A549 (cell line): ENCODE measurements around the gene ANO6. TPM values are rescaled to one million over a fixed set of nuclear protein-coding genes. Genes with fewer than 3 reads are reported as not detected.

Source experiments
- ATAC-seq, 2 experiments: fragments of 200-7000 bp in 1 of 2; fragments of >200 bp in 1 of 2; cut with Nextera tagmentation in 1 of 2; cut with Tn5 transposase in 1 of 2; 3 replicates each; pipeline versions ENCODE4 v1.8.0 to v1.9.1; 2018 to 2020; ENCODE audit warnings: mild to moderate bottlenecking in 1 of 2, moderate library complexity in 1 of 2
- CTCF ChIA-PET: fragments of 300-600 bp; sonication (Branson Sonifier 250); formaldehyde crosslinking; extraction: SDS; loops from one replicate; lab custom pipeline; 2021; ENCODE audit warnings: antibody characterized with exemption, inconsistent platforms; lab: Yijun Ruan, JAX
- POLR2A ChIA-PET: fragments of 350-600 bp; formaldehyde crosslinking; extraction: SDS; loops from one replicate; lab custom pipeline; 2021; ENCODE audit warnings: antibody characterized with exemption, inconsistent platforms; lab: Yijun Ruan, JAX
- DNase-seq, 2 experiments: peaks; one replicate each; pipeline versions ENCODE4 v3.0.0 to v3.0.0-alpha.2; 2011 to 2016; ENCODE audit warnings: low read depth in 1 of 2, low spot score in 1 of 2
- FAIRE-seq: peaks from 2 replicates; lab custom pipeline; 2011; peaks lifted over from hg19 to GRCh38; lab: Jason Lieb, UNC
- H3K27ac ChIP-seq, 2 experiments: fragments of >200 bp; sonication (Bioruptor Twin); formaldehyde crosslinking; 3 replicates each; pipeline ENCODE4 v1.5.1; 2016 to 2017
- H3K4me1 ChIP-seq: fragments of >200 bp; sonication (Bioruptor Twin); formaldehyde crosslinking; 3 replicates; pipeline ENCODE4 v1.6.1; 2016
- H3K4me2 ChIP-seq: fragments of >200 bp; sonication (Bioruptor Twin); formaldehyde crosslinking; 3 replicates; pipeline ENCODE4 v1.6.1; 2016
- H3K4me3 ChIP-seq: fragments of >200 bp; sonication (Bioruptor Twin); formaldehyde crosslinking; 3 replicates; pipeline ENCODE4 v1.5.1; 2016
- H3K9me3 ChIP-seq: fragments of >200 bp; sonication (Bioruptor Twin); formaldehyde crosslinking; 3 replicates; pipeline ENCODE4 v1.6.1; 2016
- CHD2 ChIP-seq: fragments of 150-350 bp; IDR thresholded peaks from 2 replicates; pipeline ENCODE4 v1.6.1; 2014; ENCODE audit warnings: low read length; ENCODE audit not compliant: partially characterized antibody
- CHD4 ChIP-seq: fragments of 200-600 bp; sonication (generic); IDR thresholded peaks from 2 replicates; pipeline ENCODE4 v1.6.1; 2016; ENCODE audit warnings: antibody characterized with exemption, mild to moderate bottlenecking, borderline replicate concordance
- CTCF ChIP-seq: fragments of >200 bp; sonication (Bioruptor Twin); formaldehyde crosslinking; IDR thresholded peaks from 3 replicates; pipeline ENCODE4 v1.5.1; 2016
- EHF ChIP-seq: fragments of 250-450 bp; sonication (Bioruptor Pico); IDR thresholded peaks from 2 replicates; pipeline ENCODE4 v1.5.0; 2020; ENCODE audit warnings: mild to moderate bottlenecking
- EHMT2 ChIP-seq: fragments of 200-600 bp; sonication (generic); IDR thresholded peaks from 2 replicates; pipeline ENCODE4 v1.6.1; 2016; ENCODE audit warnings: antibody characterized with exemption, low read depth, mild to moderate bottlenecking, moderate library complexity
- ESRRA ChIP-seq: fragments of 150-350 bp; IDR thresholded peaks from 2 replicates; pipeline ENCODE4 v1.6.1; 2014; ENCODE audit warnings: mild to moderate bottlenecking, low read length, borderline replicate concordance
- HOXA7 ChIP-seq: fragments of 250-450 bp; sonication (Bioruptor Pico); IDR thresholded peaks from 2 replicates; pipeline ENCODE4 v1.5.0; 2020; ENCODE audit warnings: mild to moderate bottlenecking, moderate library complexity
- HOXB13 ChIP-seq: fragments of 250-450 bp; sonication (Bioruptor Pico); IDR thresholded peaks from 2 replicates; pipeline ENCODE4 v1.5.0; 2020; ENCODE audit warnings: low read depth, mild to moderate bottlenecking, moderate library complexity
- JUN ChIP-seq, 2 experiments: fragments of >200 bp; sonication (Bioruptor Twin); formaldehyde crosslinking; IDR thresholded peaks; 2 replicates in 1 of 2; 3 replicates in 1 of 2; pipeline ENCODE4 v1.6.1; 2016 to 2017
- KDM1A ChIP-seq: fragments of 200-600 bp; sonication (generic); IDR thresholded peaks from 2 replicates; pipeline ENCODE4 v1.6.1; 2016; ENCODE audit warnings: low read depth, mild to moderate bottlenecking
- KDM5A ChIP-seq: fragments of 200-600 bp; sonication (generic); IDR thresholded peaks from 2 replicates; pipeline ENCODE4 v1.6.1; 2016; ENCODE audit warnings: antibody characterized with exemption, mild to moderate bottlenecking
- MAZ ChIP-seq: fragments of 150-350 bp; IDR thresholded peaks from 2 replicates; pipeline ENCODE4 v1.6.1; 2014; ENCODE audit warnings: antibody characterized with exemption, low read depth, low read length, borderline replicate concordance
- PHF8 ChIP-seq: fragments of 200-600 bp; sonication (generic); IDR thresholded peaks from 2 replicates; pipeline ENCODE4 v1.6.1; 2016; ENCODE audit warnings: low read depth, mild to moderate bottlenecking, antibody characterized with exemption, moderate library complexity, borderline replicate concordance
- POLR2A ChIP-seq: IDR thresholded peaks from 2 replicates; pipeline ENCODE4 v1.6.1; 2012; ENCODE audit warnings: mild to moderate bottlenecking, low read length
- RARB ChIP-seq: fragments of 250-450 bp; sonication (Bioruptor Pico); IDR thresholded peaks from 2 replicates; pipeline ENCODE4 v1.8.0; 2021; ENCODE audit warnings: mild to moderate bottlenecking, moderate library complexity
- RNF2 ChIP-seq: fragments of 200-600 bp; sonication (generic); IDR thresholded peaks from 2 replicates; pipeline ENCODE4 v1.6.1; 2016; ENCODE audit warnings: low read depth, mild to moderate bottlenecking, antibody characterized with exemption, moderate library complexity, borderline replicate concordance
- SMC3 ChIP-seq: fragments of >200 bp; sonication (Bioruptor Twin); formaldehyde crosslinking; IDR thresholded peaks from 3 replicates; pipeline ENCODE4 v1.6.1; 2018; ENCODE audit warnings: inconsistent platforms
- TFCP2L1 ChIP-seq: fragments of 250-450 bp; sonication (Bioruptor Pico); IDR thresholded peaks from 2 replicates; pipeline ENCODE4 v1.5.0; 2021; ENCODE audit warnings: mild to moderate bottlenecking
- USF2 ChIP-seq: fragments of 450-650 bp; IDR thresholded peaks from 2 replicates; pipeline ENCODE4 v1.6.1; 2014; ENCODE audit warnings: antibody characterized with exemption
- ZFP36 ChIP-seq: fragments of 450-650 bp; IDR thresholded peaks from 2 replicates; pipeline ENCODE4 v1.6.1; 2014; ENCODE audit warnings: borderline replicate concordance; ENCODE audit not compliant: partially characterized antibody
- ZNF302 ChIP-seq: fragments of 250-450 bp; sonication (Bioruptor Pico); IDR thresholded peaks from 2 replicates; pipeline ENCODE4 v1.9.0; 2021; ENCODE audit warnings: inconsistent platforms, mild to moderate bottlenecking, moderate library complexity
- ZSCAN20 ChIP-seq: fragments of 250-450 bp; sonication (Bioruptor Pico); IDR thresholded peaks from 2 replicates; pipeline ENCODE4 v1.8.0; 2022; ENCODE audit warnings: mild to moderate bottlenecking, moderate library complexity
- WGBS: methylation state at CpG from one replicate; pipeline ENCODE4 v1.1.6; 2017; ENCODE audit errors: missing lambda C conversion rate; 5-methylcytosine and 5-hydroxymethylcytosine counted together
- polyA plus RNA-seq, 4 experiments: library from polyadenylated mRNA; depleted of rRNA in 3 of 4; stranded (reverse); fragments of >200 nt; fragmentation: RNase III in 1 of 4; extraction: RNeasy Plus Mini Kit Qiagen cat#74134 plus additional on column Dnase treatment in 1 of 4; gene quantifications; 2 replicates in 3 of 4; 3 replicates in 1 of 4; pipeline ENCODE4 v1.2.3, GENCODE V29; 2011 to 2017

The ANO6 gene
- polyA plus RNA-seq, 2 of the 4 experiments (the other 2 are of a cell fraction) = 41.7 to 80.0 TPM

- ATAC-seq = no peak
- Histone ChIP-seq H3K4me2 (no peak overlapping the region), H3K4me1 (no peaks in the 10 kb centered on the region), H3K4me3 (no peak overlapping the region), H3K9me3 (0 out of 3 replicates have a peak, but pooled peaks cover 2% of the 10 kb centered on the region), H3K27ac (no peak overlapping the region)
- DNase-seq = no peak
- FAIRE-seq = no peak
- no peak for TF ChIP-seq RNF2
- no peak for TF ChIP-seq KDM5A
- TF ChIP-seq EHMT2 = no peak
- TF ChIP-seq PHF8 = no peak
- no peak for TF ChIP-seq CTCF
- TF ChIP-seq CHD4 = no peak
- TF ChIP-seq POLR2A = no peak
- TF ChIP-seq EHF (CRISPR knock-in tag) = no peak
- TF ChIP-seq SMC3 = no peak
- WGBS = 51% methylated on average over 4 of the region's 4 CpGs
- ChIA-PET POLR2A (no interaction called here), CTCF (interaction anchor here (0.8 to 1.9 kb wide), 4 partner anchors 12 to 41 kb away, joined by 3 to 5 read pairs (median 4); no protein-coding TSS in a partner anchor)
Measured at GRCh38 chr12:45324391-45324790, 108.5 kb downstream of the ANO6 start.

GRCh38 chr12:45326358-45326975 is 110.6 kb downstream of the ANO6 start:
- no peak for ATAC-seq
- Histone ChIP-seq H3K4me3 (no peak overlapping the region), H3K9me3 (0 out of 3 replicates have a peak, but pooled peaks cover 2% of the 10 kb centered on the region), H3K4me1 (no peaks in the 10 kb centered on the region), H3K27ac (no peak overlapping the region), H3K4me2 (no peak overlapping the region)
- WGBS = 89% methylated on average over 3 of the region's 3 CpGs
- no peak for DNase-seq
- no peak for TF ChIP-seq HOXB13 (CRISPR knock-in tag)
- TF ChIP-seq ZNF302 (CRISPR knock-in tag) = no peak
- TF ChIP-seq USF2 = no peak
- TF ChIP-seq EHMT2 = no peak
- TF ChIP-seq CTCF = no peak
- no peak for TF ChIP-seq ZFP36
- TF ChIP-seq HOXA7 (CRISPR knock-in tag) = no peak
- no peak for TF ChIP-seq TFCP2L1 (CRISPR knock-in tag)
- TF ChIP-seq MAZ = no peak
- no peak for TF ChIP-seq ZSCAN20 (CRISPR knock-in tag)
- no peak for TF ChIP-seq CHD2
- no peak for TF ChIP-seq RARB (CRISPR knock-in tag)
- no peak for TF ChIP-seq JUN (IDR thresholded peaks at IDR 0.05)
- TF ChIP-seq KDM1A = no peak
- TF ChIP-seq ESRRA = no peak
- ChIA-PET POLR2A (no interaction called here), CTCF (no interaction called here)
- no peak for FAIRE-seq
